Measurements from ENCODE around the gene PAGE1.

Gene PAGE1

GRCh38 chrX:49656533-49656932 lies 39.3 kb downstream of the PAGE1 start:
- DNase-seq (ENCODE audit: low read depth): no peak
- TF ChIP-seq MYC (IDR thresholded peaks at IDR 0.05; ENCODE audit: low read depth, low read length) (no peak), POLR2A (IDR thresholded peaks at IDR 0.05; ENCODE audit: extremely low read depth, insufficient read length) (no peak), CTCF (IDR thresholded peaks at IDR 0.05; ENCODE audit: low read depth, low read length) (no peak), MAX (IDR thresholded peaks at IDR 0.05; ENCODE audit: low read depth, low read length) (no peak)
- H3K4me3 ChIP-seq (ENCODE audit: low read depth, low read length): no peak overlapping the region

GRCh38 chrX:49644991-49645637 lies 50.7 kb downstream of the PAGE1 start:
- no peak overlapping the region for H3K4me3 ChIP-seq (ENCODE audit: low read depth, low read length)
- DNase-seq (ENCODE audit: low read depth): no peak
- no peak for TF ChIP-seq POLR2A (IDR thresholded peaks at IDR 0.05; ENCODE audit: extremely low read depth, insufficient read length)
- no peak for TF ChIP-seq MAX (IDR thresholded peaks at IDR 0.05; ENCODE audit: low read depth, low read length)
- no peak for TF ChIP-seq CTCF (IDR thresholded peaks at IDR 0.05; ENCODE audit: low read depth, low read length)

All from NB4 (cell line).